ENCODE measurements around the gene GNB1L.
"Not testable (repeated sequence)": the region's sequence is repeated elsewhere in the genome, so short reads cannot be mapped to it uniquely, and the experiment has no call there.

Gene GNB1L

DNA sequence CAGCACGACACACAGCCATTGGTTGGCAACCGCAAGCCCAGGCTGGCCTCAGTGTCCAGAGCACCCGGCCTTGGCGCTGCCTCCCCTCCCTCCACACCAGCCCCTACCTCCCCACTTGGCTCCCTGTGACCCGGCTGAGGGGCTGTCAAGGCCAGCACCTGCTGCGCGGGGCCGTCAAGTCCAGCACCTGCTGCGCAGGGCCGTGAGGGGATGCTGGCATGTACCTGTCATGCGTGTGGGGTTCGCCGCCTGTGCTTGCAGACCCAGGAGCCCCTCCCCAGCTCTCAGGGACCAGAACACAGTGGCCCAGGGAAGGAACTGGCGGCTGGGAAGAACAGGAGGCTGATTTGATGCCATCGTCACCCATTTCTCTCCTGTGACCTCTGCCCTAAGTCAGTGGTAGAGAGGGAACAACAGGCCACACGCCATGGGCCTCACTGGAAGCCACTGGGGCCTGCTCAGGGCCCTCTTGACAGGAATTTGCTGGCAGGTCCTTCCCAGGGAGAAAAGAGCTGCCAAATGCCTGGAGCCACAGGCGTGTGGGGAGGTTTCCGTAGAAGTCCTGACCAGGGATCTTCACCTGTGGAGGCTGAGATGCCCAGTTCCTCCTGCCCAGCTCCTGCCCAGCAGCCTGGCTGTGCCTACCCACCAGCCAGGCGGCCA is 56.5 kb downstream of the GNB1L start:
- DNase-seq (ENCODE audit: low read depth in 2 of 2, low spot score in 1 of 2): no peak

DNA sequence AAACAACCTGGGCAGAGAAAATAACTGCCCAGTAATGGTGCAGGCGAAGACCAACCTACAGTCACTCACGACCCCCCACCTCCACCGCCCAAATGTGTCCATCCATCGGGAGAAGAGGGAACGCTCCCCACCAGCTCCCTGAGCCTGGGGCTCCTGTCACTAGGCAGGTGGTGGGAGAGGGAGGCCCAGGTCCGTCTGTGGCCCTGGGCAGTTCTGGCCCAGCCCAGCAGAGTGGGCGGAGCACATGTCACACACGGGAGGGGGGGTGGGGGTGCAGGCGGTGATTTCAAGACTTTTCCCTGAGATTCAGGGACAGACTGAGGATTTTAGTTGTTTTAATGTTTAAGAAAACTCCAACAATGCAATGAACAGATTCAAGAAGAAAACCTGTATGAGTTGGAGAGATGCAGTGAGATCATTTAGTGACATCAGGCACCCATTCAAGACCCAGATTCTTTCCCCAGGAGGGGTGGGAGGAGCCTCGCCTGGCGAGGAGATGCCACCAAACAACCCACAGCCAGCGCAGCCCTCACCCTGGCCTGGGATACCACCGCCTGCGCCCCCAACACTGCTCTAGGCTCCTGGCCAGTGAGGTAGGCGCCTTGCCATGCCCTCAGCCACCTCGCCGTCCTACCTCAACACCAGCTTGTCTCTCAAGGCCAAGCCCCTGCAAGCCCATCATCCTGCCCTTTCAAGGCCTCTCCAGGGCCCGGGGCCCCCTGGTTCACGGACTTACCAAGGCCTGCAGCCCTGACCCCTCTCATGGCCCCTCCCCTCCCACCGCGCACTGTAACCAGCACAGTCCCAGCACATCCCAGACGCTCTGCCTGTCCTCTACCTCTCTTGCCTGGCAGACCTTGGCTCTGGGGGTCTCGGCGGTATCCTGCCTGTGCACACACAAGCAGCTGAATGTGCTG is 57.3 kb downstream of the GNB1L start:
- DNase-seq (ENCODE audit: low read depth in 2 of 2, low spot score in 1 of 2): no peak

DNA sequence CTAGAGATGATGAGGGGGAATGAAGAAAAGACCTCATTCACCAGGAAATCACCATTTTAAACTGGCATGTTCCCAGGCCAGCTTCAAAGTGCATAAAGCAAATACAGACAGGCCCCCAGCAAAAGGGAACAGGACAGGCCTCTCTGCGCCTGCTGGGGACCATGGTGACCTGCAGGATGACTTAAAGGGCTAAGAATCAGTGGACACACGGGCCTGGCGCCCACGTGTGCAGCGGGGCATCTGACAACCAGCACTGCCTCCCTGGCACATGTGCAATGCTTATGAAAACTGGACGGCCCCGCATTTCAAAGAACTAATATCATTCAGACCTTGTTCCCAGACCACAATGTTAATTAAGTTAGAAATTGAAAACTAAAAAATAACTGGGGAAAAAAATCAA is 58.5 kb downstream of the GNB1L start:
- no peak for DNase-seq (ENCODE audit: low read depth in 2 of 2, low spot score in 1 of 2)

DNA sequence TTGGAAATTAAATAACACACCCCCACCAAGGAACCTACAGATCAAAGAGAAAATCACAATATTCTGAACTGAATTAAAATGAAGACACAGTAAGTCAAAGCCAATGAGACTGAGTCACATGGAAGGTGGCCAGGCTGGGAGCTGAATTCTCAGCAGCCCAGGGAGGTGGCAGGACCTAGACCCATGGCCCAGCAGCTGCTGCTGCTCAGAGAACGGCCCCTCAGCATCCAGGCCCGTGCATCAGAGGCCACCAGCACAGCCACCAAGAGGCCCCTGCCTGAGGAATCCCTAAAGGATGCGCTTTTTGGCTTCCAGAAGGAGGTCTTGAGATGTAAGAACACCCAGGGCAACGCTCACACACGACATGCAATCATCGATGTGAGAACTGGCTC is 59.1 kb downstream of the GNB1L start:
- DNase-seq (ENCODE audit: low read depth in 2 of 2, low spot score in 1 of 2): no peak

DNA sequence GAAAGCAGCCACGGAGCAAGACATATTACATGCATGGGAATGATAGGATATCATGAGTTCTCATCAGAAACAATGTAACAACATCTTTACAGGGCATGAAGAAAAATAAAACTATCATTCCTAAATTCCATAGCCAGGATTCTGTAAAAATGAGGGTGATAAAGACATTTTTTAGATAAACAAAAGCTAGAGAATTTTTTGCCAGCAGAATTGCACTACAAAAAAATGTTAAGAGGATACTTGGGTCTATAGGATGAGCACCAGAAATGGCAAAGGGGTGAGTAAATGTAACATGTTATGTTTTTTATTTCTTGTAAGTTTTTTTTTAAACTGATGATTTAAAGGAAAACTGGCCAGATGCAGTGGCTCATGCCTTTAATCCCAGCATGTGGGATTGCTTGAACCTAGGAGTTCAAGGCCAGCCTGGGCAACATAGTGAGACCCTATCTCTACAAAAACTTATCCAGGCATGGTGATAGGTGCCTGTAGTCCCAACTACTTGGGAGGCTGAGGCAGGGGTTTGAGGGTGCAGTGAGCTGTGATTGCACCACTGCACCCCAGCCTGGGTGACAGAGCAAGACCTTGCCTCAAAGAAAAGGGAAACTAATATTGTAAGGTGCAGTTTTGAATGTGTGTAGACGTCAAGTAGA is 60.9 kb downstream of the GNB1L start:
- DNase-seq (ENCODE audit: low read depth in 2 of 2, low spot score in 1 of 2): no peak

DNA sequence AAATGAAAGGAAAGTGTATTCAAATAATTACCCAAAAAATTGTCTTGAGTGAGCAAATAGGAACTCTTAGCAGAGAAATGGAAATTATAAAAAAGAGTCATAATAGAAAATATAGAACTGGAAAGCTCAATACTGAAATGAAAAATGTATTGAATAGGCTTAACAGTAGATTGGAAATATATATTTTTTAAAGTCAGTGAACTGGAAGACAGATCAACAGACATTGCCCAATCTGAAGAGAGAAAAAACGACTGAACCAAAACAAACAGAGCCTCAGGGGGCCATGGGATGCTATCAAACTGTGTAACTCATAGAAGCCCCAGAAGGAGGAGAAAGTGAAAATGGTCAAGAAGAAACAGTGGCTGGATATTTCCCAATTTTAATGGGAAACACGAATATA is 61.5 kb downstream of the GNB1L start:
- DNase-seq (ENCODE audit: low read depth in 2 of 2, low spot score in 1 of 2): no peak

DNA sequence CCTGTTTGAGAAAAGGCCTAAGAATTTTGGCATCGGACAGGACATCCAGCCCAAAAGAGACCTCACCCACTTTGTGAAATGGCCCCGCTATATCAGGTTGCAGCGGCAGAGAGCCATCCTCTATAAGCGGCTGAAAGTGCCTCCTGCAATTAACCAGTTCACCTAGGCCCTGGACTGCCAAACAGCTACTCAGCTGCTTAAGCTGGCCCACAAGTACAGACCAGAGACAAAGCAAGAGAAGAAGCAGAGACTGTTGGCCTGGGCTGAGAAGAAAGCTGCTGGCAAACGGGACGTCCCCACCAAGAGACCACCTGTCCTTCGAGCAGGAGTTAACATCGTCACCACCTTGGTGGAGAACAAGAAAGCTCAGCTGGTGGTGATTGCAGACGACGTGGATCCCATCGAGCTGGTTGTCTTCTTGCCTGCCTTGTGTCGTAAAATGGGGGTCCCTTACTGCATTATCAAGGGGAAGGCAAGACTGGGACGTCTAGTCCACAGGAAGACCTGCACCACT is 62.2 kb downstream of the GNB1L start:
- not testable (repeated sequence) for DNase-seq (ENCODE audit: low read depth in 2 of 2, low spot score in 1 of 2)

DNA sequence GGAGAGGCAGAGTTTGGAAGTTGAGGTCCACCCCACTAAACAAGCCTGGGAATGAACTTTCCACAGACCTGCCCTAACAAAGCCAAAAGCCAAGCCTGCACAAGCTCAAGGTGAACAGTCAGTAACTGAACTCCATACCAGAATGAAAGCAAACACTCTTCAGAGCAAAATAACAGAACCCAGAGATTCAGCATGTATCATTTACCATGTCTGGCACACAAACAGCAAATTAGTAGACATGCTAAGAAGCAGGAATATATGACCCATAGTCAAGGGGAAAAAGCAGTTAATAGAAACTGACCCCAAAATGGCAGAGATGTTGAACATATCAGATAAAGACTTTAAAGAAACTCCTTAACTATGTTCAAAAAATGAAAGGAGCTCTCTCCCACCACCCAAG is 62.8 kb downstream of the GNB1L start:
- DNase-seq (ENCODE audit: low read depth in 2 of 2, low spot score in 1 of 2): no peak

DNA sequence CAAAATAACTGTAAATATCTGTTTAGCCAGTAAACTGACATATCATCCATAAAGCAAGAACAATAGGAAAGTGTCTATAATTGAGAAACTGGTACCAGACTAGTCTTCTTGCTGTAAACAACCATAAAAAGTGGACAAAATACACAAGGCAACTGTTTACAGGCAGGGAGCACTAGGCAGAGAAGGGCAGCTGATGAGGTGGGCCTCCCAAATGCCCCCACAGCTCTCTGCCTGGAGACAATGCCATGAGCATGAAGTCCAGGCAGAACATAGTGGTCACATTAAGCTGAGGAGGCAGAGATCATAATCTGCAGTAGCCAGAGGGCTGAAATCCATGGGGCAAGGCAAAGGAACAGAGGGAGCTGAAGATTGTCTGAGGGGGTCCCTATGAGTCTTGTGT is 63.4 kb downstream of the GNB1L start:
- no peak for DNase-seq (ENCODE audit: low read depth in 2 of 2, low spot score in 1 of 2)

DNA sequence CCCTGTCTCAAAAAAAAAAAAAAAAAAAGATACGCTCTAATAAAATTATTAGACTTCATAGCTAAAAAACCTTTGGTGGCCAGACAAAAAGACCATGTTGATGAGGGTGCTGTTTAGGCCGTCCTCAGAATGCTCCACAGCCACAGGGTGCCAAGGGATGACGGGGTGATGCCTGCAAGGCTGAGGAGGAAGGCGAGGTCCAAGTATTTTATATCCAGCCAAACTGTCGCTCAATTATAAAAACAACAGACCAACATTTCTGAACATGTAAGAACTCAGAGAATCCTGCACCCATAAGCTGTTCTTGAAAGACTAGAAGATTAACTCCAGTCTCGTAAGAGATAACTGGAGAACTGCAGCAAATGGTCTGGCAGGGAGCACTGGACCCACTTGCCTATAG is 64.8 kb downstream of the GNB1L start:
- DNase-seq (ENCODE audit: low read depth in 2 of 2, low spot score in 1 of 2): no peak

DNA sequence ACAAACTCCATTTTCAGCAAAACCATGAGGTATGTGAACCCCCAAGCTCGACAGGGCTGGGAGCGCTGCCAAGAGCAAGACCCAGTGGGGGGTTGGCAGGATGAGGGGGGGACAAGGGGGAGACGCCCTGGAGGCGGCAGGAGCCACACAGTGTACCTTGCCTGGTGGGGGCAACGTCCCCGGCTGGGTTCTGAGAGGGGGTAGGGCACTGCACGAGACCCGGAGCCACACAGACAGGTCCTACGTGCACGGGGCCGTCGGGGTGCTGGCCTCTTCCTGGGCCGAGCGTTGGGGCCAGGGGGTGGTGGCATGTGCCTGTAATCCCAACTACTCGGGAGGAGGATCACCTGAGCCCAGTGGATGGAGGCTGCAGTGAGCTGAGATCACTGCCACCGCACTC is 65.3 kb downstream of the GNB1L start:
- DNase-seq (ENCODE audit: low read depth in 2 of 2, low spot score in 1 of 2): no peak

DNA sequence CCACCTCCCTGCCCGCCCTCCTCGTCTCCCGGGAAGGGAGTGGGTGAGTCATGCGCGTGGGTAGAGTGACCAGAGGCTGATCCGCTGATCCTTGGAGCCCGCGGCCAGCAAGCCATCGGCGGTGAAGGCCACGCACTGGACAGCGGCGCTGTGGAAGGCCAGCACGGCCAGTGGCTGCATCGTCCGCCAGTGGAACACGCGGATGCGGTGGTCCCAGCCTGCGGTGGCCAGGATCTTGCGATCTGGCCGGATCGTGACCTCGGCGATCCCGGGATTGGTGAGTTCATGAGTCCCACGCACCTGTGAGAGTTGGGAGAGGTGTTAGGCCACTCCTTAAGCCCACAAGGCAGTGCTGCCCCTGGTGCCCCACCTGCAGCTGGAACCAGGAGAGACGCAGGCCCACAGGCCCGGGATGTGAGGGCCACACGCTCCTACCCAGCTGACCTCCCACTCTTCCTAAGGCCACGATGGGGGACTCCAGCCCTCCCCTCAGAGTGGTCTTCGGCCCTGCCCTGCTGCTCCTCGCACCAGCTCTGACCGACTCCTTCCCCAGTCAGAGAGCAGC is 65.9 kb downstream of the GNB1L start:
- DNase-seq (ENCODE audit: low read depth in 2 of 2, low spot score in 1 of 2): no peak

DNA sequence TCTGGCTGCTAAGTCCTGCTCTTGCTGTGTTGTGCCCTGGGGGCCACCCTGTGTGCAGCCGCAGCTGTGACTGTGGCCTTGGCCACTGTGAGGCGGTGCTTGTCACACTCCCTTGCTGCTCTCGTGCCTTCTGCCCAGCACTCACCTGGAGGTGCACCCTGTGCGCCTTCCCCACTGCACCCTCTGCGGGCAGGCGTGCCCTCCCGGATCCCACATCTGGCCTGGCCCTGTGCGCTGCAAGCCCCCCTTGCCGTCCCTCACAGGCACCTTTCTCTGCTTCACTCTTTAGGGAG is 66.9 kb downstream of the GNB1L start:
- no peak for DNase-seq (ENCODE audit: low read depth in 2 of 2, low spot score in 1 of 2)

DNA sequence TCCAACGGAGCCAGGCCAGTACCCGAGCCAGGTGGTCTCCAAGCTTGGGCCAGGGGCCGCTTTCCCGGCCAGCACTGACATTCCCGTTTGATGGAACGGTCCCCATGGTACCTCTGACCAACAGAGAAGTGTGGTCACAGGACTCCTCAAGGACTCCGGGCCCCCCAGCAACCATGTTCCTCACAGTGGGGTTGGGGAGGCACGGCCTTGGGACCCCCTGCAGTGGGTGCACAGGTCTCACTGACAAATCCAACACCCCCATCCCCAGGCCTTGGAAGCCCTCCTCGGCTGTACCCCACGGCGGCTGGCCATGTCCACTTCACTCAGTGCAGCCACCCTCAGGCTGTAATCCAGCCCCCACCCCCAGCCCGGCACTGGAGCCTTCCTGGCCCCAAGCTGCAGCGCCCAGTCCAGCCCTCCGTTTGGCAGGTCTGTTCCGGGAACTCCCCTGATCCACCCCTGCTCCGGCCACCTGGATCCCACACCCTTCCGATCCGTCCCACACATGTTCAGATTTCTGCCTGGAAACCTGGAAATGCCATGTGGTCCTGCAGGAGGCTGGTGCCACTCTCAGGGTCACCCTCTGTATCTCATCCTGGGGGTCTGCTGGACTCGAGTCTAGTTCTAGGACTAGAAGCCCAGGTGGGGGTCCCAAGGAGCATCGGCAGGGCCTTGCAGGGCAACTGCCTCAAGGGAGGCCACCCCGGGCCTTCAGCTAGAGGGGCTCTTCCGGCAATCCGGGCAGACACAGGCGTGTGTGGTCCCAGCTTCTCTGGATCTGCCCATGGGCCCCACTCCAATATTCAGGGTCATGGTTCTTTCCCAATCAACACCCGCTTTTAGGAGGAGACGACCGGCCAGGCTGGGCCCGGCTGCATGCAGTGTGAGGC is 67.5 kb downstream of the GNB1L start:
- DNase-seq (ENCODE audit: low read depth in 2 of 2, low spot score in 1 of 2): no peak

DNA sequence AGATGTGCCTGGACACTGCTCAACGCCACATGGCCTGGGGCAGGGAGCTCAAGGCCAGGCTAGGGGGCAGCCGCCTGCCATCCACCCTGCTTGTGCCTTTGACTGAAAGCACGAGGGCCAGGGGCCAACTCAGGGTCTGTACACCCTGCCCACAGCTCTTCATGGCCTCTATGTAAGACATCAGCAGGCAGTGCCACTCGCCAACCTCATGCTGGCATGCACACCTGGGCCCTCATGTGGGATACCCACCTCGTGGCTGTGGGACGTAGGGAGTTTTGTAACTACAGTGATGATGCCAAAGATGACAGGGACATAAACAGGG is 68.4 kb downstream of the GNB1L start:
- DNase-seq (ENCODE audit: low read depth in 2 of 2, low spot score in 1 of 2): no peak

DNA sequence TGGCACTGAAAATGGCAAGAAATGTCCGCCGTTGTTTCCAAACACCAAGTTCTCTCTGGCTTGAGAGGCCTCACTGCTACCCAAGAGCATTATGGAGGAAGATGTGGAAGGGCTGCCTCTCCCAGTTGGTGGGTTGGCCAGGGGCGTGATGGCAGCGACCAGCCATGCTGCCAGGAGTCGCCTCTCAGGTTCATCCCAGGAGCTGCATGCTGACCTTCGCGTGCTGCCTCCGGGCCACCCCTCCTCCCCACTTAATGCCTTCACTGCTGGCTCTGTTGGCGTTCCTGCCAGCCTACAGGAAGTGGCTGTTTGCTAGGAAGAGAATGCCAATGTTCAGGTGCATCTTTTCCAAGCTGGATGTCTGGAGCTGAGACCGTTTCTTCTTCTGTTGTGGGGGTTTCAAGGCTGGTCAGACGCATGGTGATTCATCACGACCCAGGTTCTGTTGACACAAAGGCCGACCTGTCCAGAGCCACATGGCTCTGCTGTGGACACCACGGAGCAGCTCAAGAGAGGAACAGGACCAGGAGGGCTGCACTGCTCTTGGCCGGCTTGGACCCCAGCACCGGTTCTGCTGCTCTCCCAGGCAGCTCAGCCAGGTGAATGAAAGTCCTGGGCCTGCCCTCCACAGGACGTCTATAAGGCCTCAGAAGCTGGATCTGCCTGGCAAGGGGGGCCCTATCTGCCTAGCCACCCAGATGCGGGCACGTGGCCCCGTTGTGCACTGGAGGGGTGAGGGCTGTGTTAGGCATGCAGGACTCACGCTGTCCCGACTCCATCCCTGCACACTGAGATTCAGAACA is 69.0 kb downstream of the GNB1L start:
- DNase-seq (ENCODE audit: low read depth in 2 of 2, low spot score in 1 of 2): no peak

DNA sequence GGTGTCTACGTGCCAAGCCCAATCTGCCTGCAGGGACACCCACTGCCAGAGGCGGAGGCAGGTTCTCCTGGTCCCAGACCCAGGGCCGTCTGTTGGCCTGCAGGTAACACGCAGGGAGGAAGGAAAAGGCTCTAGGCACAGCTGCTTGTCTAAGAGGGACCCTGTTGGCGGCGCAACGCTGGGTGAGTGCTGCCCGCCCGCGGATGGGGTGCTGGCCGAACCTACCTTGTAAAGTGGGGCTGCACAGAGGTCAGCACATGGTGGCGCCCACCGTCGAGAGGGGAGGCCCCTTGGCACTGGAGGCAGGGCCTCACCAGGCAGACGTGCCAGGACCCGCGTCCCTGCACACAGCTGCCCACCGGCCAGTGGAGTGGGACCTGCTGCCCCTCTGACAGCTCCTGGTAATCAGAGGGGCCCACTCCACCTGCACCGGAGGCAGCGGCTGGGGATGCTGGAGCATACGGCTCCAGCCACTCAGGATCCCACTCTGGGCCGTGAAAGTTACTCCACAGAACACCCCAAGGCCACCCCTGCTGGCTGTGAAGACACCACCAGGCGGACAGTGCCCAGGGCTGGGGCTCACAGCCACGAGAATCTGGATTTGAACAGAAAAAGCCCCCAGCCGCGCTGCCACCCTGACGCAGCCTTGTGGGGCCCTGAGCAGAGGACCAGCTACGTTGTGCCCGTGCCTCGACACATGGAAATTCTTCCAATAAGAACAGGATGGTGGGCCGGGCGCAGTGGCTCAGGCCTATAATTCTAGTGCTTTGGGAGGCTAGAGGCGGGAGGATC is 70.1 kb downstream of the GNB1L start:
- DNase-seq (ENCODE audit: low read depth in 2 of 2, low spot score in 1 of 2): no peak

DNA sequence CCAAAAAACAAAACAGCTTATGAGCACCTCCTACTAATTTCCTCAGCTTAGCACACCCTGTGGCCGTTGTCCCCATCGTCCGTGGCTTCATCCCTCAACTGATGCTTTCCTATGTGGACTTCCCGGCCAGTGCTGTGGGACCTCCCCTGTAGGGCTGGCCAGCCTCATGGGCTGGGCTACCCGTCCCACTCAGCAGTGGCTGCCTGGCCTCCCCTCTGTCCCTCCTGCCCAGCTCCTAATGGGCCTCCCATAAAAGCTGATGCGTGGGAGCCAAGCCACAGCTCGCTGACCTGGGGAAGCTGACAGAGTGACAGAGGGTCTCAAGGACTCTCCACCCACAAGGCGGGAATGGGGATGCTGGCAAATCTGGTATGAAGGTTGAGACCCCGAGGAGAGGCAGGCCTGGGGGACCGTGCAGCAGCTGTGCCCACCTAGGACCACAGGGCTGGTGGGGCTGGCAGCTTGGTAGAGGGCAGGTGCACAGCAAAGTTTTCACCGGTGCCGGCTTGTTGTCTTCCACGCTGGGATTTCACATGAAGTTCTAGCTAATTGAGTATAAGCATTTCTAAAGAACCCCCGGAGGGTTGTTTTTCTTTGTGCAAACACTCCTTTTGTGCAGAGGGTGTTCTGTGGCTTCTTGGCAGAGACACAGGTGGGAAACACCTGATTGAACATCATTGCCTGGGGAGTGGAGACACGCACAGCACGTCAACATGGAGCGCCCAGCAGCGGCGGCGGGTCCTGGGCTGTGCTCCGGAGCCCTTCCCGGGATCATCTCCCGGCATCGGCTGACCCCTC is 70.9 kb downstream of the GNB1L start:
- no peak for DNase-seq (ENCODE audit: low read depth in 2 of 2, low spot score in 1 of 2)

DNA sequence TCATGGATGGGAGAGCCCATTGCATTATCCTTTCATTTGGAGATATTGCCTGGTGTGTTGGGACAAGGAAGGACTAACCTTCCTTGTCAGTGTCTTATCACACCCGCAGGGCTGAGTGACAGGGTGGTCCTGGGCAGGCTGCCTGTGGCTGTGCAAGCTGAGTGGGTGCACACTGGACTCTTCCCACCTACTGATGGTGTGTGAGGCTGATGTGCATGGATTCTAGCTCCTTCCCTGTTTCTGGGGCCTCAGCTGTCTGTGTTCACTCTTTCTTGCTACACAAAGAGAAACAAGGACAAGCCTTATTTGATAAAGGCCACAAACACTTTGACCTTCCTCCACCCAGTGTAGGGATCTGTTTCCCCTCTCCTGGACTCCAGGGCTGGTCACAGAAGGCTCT is 72.1 kb downstream of the GNB1L start:
- DNase-seq (ENCODE audit: low read depth in 2 of 2, low spot score in 1 of 2): no peak

All from stimulated activated CD8-positive, alpha-beta memory T cell treated with anti-CD3 and anti-CD28 coated beads, Interleukin-4, amount 100 ng/mL, for 4 hours (primary cell).